Smooth muscle cell (in vitro differentiated cells): Measurements from ENCODE around the gene PHGDH. TPM values are rescaled to one million over a fixed set of nuclear protein-coding genes. Genes with fewer than 3 reads are reported as not detected.

Source experiments
- DNase-seq: peaks from one replicate; lab custom pipeline; 2025; ENCODE audit not compliant: unreplicated experiment; lab: John Stamatoyannopoulos, UW
- H2AFZ ChIP-seq: fragments of 200-600 bp; sonication (generic); 2 replicates; pipeline ENCODE4 v1.6.0; 2016; ENCODE audit warnings: antibody characterized with exemption, low read depth, mild to moderate bottlenecking
- H3F3A ChIP-seq: fragments of 200-600 bp; sonication (generic); 2 replicates; pipeline ENCODE4 v1.6.0; 2017; ENCODE audit warnings: antibody characterized with exemption, low read depth
- H3K27ac ChIP-seq: fragments of 200-600 bp; sonication (generic); 2 replicates; pipeline ENCODE4 v1.5.1; 2016; ENCODE audit warnings: low read depth, mild to moderate bottlenecking
- H3K27me3 ChIP-seq: fragments of 200-600 bp; sonication (generic); 2 replicates; pipeline ENCODE4 v1.6.1; 2016; ENCODE audit warnings: low read depth, mild to moderate bottlenecking
- H3K36me3 ChIP-seq: fragments of 200-600 bp; sonication (generic); 2 replicates; pipeline ENCODE4 v1.5.1; 2016; ENCODE audit warnings: low read depth
- H3K4me1 ChIP-seq: fragments of 200-600 bp; sonication (generic); 2 replicates; pipeline ENCODE4 v1.5.1; 2016; ENCODE audit warnings: low read depth
- H3K4me2 ChIP-seq: fragments of 200-600 bp; sonication (generic); 2 replicates; pipeline ENCODE4 v1.6.0; 2016; ENCODE audit warnings: mild to moderate bottlenecking
- H3K4me3 ChIP-seq: fragments of 200-600 bp; sonication (generic); 2 replicates; pipeline ENCODE4 v1.5.1; 2016; ENCODE audit warnings: mild to moderate bottlenecking
- H3K79me2 ChIP-seq: fragments of 200-600 bp; sonication (generic); 2 replicates; pipeline ENCODE4 v1.6.0; 2016; ENCODE audit warnings: low read depth, mild to moderate bottlenecking
- H3K9ac ChIP-seq: fragments of 200-600 bp; sonication (generic); 2 replicates; pipeline ENCODE4 v1.6.0; 2016; ENCODE audit warnings: low read depth
- H3K9me3 ChIP-seq: fragments of 200-600 bp; sonication (generic); replicated peaks from 2 replicates; pipeline ENCODE4 v1.5.1; 2016; ENCODE audit warnings: low read depth
- H4K20me1 ChIP-seq: fragments of 200-600 bp; sonication (generic); 2 replicates; pipeline ENCODE4 v1.6.0; 2016; ENCODE audit warnings: low read depth
- CTCF ChIP-seq: fragments of 200-600 bp; sonication (generic); IDR thresholded peaks from 2 replicates; pipeline ENCODE4 v1.5.1; 2017; ENCODE audit warnings: borderline replicate concordance, mild to moderate bottlenecking, antibody characterized with exemption; ENCODE audit not compliant: insufficient read depth, poor library complexity, severe bottlenecking
- WGBS: methylation state at CpG from one replicate; pipeline ENCODE4 v1.1.7; 2016; ENCODE audit warnings: low lambda C conversion rate; 5-methylcytosine and 5-hydroxymethylcytosine counted together
- polyA plus RNA-seq: library from polyadenylated mRNA; unstranded; fragments of >200 nt; fragmentation: Nextera tagmentation; extraction: Ambion mirVana; gene quantifications from 2 replicates; pipeline ENCODE4 v1.2.1, GENCODE V29; 2016
- total RNA-seq: library from RNA; depleted of rRNA; stranded (reverse); fragments of >200 nt; gene quantifications from 2 replicates; pipeline ENCODE4 v1.2.3, GENCODE V29; 2014

Gene PHGDH
- total and polyA plus RNA-seq, 2 experiments from 2014 or later = 93.2 to 134 TPM

- Histone ChIP-seq H3K79me2 (no peaks in the 10 kb centered on the region), H3K36me3 (no peaks in the 10 kb centered on the region), H4K20me1 (no peaks in the 10 kb centered on the region), H3F3A (no peaks in the 10 kb centered on the region), H3K9ac (no peak overlapping the region), H2AFZ (no peak overlapping the region), H3K4me2 (no peak overlapping the region), H3K4me3 (peak overlapping the region; percentile 32), H3K9me3 (no peaks in the 10 kb centered on the region), H3K27me3 (no peaks in the 10 kb centered on the region), H3K27ac (no peak overlapping the region), H3K4me1 (no peaks in the 10 kb centered on the region)
- no peak for TF ChIP-seq CTCF
- 84% methylated on average over 2 of the region's 2 CpGs for WGBS
- no peak for DNase-seq
These were observed 55.8 kb downstream of the PHGDH start for GRCh38 chr1:119767486-119767885.

GRCh38 chr1:119768778-119769177 is 57.0 kb downstream of the PHGDH start, which contains the start of gene HMGCS2:
Gene HMGCS2 (minus strand): TSS chr1:119768905. CDS start chr1:119768844, 61 bp downstream.
- H3K4me2 ChIP-seq = no peak within 1 kb of the TSS
- peaks cover 9% of the 10 kb centered on the region for H3K4me1 ChIP-seq
- no peaks in the 10 kb centered on the region for H3K36me3 ChIP-seq
- 77% methylated on average over 8 of the region's 8 CpGs for WGBS
- no peak for TF ChIP-seq CTCF
- DNase-seq = no peak
- peak within 1 kb of the TSS; percentile 32 for H3K4me3 ChIP-seq
- no peaks in the 10 kb centered on the region for H3K9me3 ChIP-seq
- H3K79me2 ChIP-seq = no peaks in the 10 kb centered on the region
- H3F3A ChIP-seq = no peaks in the 10 kb centered on the region
- no peaks in the 10 kb centered on the region for H4K20me1 ChIP-seq
- no peak within 1 kb of the TSS for H2AFZ ChIP-seq
- H3K27ac ChIP-seq = no peak within 1 kb of the TSS
- H3K27me3 ChIP-seq = no peaks in the 10 kb centered on the region
- no peak within 1 kb of the TSS for H3K9ac ChIP-seq

GRCh38 chr1:119771016-119771415 is 59.3 kb downstream of the PHGDH start:
- no peaks in the 10 kb centered on the region for H4K20me1 ChIP-seq
- no peaks in the 10 kb centered on the region for H3K27me3 ChIP-seq
- no peak overlapping the region for H3K9ac ChIP-seq
- H3K4me3 ChIP-seq = no peak overlapping the region
- no peaks in the 10 kb centered on the region for H3K36me3 ChIP-seq
- DNase-seq = no peak
- no peaks in the 10 kb centered on the region for H3K79me2 ChIP-seq
- H2AFZ ChIP-seq = no peak overlapping the region
- peaks cover 24% of the 10 kb centered on the region for H3K4me1 ChIP-seq
- no peaks in the 10 kb centered on the region for H3F3A ChIP-seq
- WGBS = 50% methylated on average over 2 of the region's 2 CpGs
- no peak for TF ChIP-seq CTCF
- H3K9me3 ChIP-seq = no peaks in the 10 kb centered on the region
- H3K27ac ChIP-seq = no peak overlapping the region
- no peak overlapping the region for H3K4me2 ChIP-seq

- Histone ChIP-seq H3K79me2 (no peaks in the 10 kb centered on the region), H2AFZ (no peak overlapping the region), H3K27me3 (no peaks in the 10 kb centered on the region), H4K20me1 (no peaks in the 10 kb centered on the region), H3K4me1 (peaks cover 24% of the 10 kb centered on the region), H3K27ac (no peak overlapping the region), H3K9me3 (no peaks in the 10 kb centered on the region), H3F3A (no peaks in the 10 kb centered on the region), H3K9ac (no peak overlapping the region), H3K4me3 (no peak overlapping the region), H3K4me2 (no peak overlapping the region), H3K36me3 (no peaks in the 10 kb centered on the region)
- TF ChIP-seq CTCF = no peak
- 91% methylated on average over 3 of the region's 3 CpGs for WGBS
- no peak for DNase-seq
These were observed 60.0 kb downstream of the PHGDH start for GRCh38 chr1:119771770-119772169.
